8988T (cell line): ENCODE measurements around the gene KRR1.
"Not testable (repeated sequence)": the region's sequence is repeated elsewhere in the genome, so short reads cannot be mapped to it uniquely, and the experiment has no call there.

Experiments
- DNase-seq: peaks from one replicate; pipeline ENCODE4 v3.0.0; 2011

The KRR1 gene

GRCh38 chr12:75522124-75522523 is 10.7 kb upstream of the KRR1 start:
- not testable (repeated sequence) for DNase-seq

- not testable (repeated sequence) for DNase-seq
Measured at GRCh38 chr12:75521224-75521623, 9.8 kb upstream of the KRR1 start.

DNA sequence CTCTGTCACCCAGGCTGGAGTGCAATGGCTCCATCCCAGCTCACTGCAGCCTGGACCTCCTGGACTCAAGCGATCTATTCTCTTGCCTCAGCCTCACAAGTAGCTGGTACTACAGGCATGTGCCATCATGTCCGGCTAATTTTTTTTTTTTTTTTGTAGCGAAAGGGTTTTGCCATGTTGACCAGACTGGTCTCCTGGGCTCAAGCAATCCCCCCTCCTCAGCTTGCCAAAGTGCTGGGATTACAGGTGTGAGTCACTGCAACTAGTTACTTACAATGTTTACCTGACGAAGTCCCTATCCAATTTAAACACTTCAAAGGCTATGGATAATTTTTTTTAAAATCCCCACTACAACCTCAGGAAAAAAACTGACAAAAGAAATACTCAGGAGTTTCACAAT is 1.8 kb downstream of the KRR1 start:
- DNase-seq = no peak

GRCh38 chr12:75508159-75508558 is 3.2 kb downstream of the KRR1 start:
- DNase-seq = no peak

DNA sequence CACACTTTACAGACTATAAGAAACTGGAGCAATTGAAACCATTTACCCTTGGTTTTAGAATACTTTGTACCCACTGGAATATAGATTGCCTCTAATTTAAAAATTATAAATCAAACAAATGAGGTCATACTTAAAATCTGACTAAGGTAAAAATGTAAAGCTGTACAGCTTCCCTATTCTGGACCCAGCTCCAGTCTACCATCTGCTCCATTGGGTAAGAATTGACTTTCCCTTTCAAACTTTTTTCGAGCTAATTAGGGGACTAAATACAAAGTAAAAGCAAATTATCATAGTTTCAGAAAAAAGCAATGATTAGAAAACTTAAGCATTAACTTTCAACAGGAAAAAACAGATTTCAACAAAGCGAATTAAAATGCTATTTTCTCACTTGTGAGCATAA is 4.3 kb downstream of the KRR1 start:
- DNase-seq = no peak

GRCh38 chr12:75505706-75506312 is 5.6 kb downstream of the KRR1 start:
- DNase-seq = no peak

DNA sequence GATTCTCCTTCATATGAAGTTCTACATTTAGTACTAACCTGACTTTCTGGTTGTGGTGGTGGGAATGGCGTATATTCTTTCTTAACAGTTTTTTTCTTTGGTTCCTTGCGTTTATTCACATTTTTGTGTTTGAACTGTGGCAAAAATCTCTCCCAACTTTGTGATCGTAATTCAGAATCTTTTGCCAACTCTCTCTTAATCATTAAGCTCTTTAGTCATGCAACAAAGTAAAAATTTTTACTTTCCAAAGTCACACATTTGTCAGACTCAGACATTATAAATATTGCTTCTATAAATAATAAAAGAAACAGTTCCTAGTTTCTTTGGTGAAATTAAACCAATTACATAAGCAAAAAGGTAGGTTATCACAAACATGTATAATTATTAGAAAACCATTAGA is 7.5 kb downstream of the KRR1 start:
- DNase-seq = no peak

DNA sequence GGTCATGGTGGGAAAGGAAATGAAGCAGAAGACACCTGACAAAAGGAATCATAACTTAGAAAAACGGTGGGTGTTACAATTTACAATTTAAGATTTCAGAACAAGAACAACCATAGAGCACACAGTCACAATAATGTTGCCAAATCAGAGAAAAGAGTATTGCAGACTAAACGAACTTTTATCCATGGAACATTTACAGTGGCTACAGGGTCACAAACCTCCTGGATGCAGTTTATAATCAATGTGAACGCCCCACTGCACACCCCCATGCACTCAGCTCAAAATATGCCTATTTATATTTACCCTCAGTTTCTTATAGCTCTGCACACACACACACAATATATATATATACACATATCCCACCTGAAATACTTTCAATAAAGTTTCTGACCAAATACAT is 8.0 kb downstream of the KRR1 start:
- no peak for DNase-seq

- no peak for DNase-seq
Measured at GRCh38 chr12:75491169-75491568, 20.2 kb downstream of the KRR1 start.

- DNase-seq = peak; percentile 14
Measured at GRCh38 chr12:75489613-75490210, 21.7 kb downstream of the KRR1 start.

- DNase-seq = no peak
Measured at GRCh38 chr12:75489187-75489586, 22.2 kb downstream of the KRR1 start.

- no peak for DNase-seq
Measured at GRCh38 chr12:75488553-75488952, 22.9 kb downstream of the KRR1 start.

DNA sequence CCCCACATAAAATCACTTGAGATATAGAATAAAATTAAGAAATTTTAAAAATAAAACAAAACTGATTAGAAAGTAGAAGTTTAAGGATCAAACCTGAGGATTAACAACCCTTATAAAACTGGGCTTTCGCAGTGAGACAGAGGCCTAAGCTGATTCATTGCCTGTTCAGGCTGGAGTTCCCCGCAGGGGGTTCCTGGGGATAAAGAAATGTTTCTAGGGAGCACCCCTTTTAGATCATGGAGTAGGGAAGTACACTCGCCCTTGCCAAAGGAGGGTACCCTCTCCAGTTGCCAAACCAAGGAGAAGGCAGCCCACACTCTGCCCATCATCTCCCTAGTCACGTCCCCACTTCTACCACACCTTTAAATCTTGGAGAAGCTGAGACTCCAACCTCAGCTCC is 24.1 kb downstream of the KRR1 start:
- DNase-seq = no peak

DNA sequence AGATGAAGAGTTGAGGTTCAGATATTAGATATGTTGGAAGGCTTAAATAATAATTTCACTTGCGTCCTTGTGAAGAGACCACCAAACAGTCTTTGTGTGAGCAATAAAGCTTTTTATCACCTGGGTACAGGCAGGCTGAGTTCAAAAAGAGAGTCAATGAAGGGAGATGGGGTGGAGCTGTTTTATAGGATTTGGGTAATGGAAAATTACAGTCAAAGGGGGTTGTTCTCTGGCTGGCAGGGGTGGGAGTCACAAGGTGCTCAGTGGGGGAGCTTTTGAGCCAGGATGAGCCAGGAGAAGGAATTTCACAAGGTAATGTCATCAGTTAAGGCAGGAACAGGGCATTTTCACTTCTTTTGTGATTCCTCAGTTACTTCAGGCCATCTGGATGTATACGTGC is 27.0 kb downstream of the KRR1 start:
- DNase-seq = not testable (repeated sequence)

DNA sequence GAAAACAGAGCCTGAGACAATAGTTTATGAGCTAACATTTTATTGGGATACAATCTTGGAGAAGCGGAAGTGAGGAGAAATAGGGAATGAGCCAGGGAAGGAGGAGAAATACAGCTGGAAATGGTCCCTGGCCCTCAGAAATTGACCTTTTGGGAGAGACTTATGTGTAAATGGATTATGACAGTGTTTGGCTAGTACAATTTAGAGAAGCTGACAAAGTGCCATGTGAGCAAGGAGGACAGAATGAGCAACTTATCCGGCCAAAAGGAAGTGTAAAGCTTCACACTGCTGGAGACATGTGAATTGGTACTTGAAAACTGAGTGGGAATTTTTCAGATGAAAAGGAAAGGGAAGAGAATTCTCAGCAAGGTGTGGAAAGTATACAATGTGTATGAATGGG is 28.0 kb downstream of the KRR1 start:
- no peak for DNase-seq

GRCh38 chr12:75482646-75483045 is 28.8 kb downstream of the KRR1 start:
- DNase-seq = no peak

DNA sequence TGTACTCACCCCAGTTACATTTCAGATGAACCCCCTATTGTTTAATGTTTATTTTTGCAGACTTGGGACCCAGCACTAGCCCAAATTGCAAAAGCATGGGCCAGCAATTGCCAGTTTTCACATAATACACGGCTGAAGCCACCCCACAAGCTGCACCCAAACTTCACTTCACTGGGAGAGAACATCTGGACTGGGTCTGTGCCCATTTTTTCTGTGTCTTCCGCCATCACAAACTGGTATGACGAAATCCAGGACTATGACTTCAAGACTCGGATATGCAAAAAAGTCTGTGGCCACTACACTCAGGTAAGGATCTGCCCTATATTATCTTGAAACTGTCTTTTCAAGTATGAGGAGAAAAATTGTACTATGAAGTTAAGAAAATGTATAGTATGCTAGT is 29.6 kb downstream of the KRR1 start:
- DNase-seq = no peak

DNA sequence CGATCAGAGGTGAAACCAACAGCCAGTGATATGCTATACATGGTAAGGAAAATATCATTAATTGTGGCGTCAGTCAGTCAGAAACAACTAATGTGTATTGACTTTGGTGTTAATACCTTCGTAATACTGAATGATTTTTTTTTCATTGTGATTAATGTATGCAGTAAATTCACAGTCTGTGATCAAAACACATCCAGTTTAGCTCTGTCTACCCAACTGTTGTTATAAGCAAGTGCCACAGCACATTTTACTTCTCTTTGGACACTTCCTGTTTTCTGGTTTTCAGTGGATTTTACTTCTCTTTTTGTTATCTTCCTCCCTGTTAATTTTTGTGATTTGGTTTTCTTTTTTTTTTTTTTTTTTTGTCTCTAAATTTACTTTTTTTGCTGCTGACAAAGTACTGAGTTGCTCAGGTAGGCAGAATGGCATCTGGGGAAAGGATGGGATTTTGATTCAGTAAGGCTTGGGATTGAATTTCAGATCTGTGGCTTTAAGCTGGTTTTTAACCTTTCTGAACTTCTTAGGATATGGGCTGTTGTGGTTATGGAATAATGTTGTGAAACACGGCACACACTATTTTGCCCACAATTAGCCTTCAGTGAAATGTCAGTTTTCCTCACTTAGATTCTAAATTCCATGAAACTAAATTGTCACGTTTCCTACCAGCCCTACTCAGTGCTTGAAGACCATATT is 30.2 kb downstream of the KRR1 start:
- DNase-seq = no peak

- peak; percentile 8 for DNase-seq
Measured at GRCh38 chr12:75480469-75480949, 30.9 kb downstream of the KRR1 start, which contains the start of gene GLIPR1. GLIPR1 (plus strand) TSS chr12:75480755; CDS start chr12:75480881, 126 bp downstream.

DNA sequence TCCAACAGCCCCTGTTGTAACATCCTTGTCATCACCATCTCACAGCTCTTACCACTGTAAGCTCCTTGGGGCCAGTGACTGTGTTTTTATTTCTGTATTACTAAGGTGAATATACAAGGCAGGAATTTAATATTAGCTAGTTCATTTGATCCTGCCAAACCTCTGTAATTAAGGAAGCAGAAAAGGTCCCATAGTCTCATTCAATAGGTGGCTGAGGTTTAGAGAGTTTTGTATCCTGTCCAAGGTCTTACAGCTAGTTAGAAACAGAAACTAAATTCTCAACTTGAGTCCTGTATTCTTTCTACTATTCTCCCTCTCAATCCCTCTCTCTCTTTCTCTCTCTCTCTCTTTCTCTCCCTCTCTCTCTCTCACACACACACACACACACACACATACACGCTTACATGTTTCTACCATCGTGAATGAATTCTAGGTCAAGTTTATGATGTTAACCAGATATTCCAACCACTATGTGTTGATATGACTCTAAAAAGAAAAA is 31.4 kb downstream of the KRR1 start:
- DNase-seq = no peak

GRCh38 chr12:75478116-75478794 is 33.2 kb downstream of the KRR1 start:
- no peak for DNase-seq

DNA sequence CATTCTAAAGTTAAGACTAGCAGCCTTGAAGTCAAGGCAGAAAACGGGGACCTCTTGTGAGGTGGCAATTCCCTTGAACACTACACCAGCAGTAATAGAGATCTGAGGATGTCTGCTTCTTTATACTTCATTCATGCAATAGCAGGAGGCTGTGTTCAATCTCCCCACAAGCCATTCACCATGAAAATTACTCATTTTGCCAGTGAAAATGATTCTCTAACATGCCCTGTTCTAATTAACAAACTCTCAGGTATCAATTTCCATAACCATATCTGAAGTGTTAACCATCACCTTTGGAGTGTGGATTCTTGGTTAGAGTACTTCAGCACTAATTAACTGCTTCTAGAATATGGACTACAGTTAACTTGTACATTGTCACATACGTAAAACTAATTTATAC is 34.3 kb downstream of the KRR1 start:
- DNase-seq = no peak

DNA sequence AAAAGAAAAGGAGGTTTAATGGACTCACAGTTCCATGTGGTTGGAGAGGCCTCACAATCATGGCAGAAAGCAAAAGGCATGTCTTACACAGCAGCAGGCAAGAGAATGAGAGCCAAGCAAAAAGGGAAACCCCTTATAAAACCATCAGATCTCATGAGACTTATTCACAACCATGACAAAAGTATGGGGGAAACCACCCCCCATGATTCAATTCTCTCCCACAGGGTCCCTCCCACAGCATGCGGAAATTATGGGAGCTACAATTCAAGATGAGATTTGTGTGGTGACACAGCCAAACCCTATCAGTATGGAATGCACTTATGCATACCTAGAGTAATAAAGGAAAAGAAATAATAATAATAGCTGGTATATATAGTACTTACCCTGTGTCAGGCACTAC is 35.3 kb downstream of the KRR1 start:
- DNase-seq = no peak

- DNase-seq = no peak
Measured at GRCh38 chr12:75474116-75474515, 37.3 kb downstream of the KRR1 start.
